Measurements from ENCODE around the gene PDLIM7.

PDLIM7 gene

DNA sequence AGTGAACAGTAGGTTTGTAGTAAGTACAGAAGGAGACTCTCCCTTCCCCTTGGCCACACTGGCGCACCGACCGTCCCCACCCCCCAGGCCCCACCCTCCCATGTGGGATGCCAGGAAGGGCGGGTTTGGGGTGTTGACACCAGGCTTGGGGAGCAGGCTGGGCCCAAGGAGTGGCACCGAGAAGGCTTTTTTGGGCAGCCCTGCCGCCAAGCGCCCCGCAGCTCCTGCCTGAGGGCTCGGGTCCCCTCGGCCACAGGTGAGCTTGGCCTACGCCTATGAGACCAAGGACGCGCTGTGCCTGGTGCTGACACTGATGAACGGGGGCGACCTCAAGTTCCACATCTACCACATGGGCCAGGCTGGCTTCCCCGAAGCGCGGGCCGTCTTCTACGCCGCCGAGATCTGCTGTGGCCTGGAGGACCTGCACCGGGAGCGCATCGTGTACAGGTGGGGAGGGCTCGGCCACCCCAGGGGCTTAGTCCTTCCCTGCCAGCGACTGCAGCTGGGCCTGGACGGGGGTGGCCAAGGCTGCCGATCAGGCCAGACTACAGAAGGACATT lies 63.7 kb downstream of the PDLIM7 start:
- Histone ChIP-seq H3K27me3 (replicated peaks; ENCODE audit: insufficient read depth, low read length) (no peaks in the 10 kb centered on the region), H3K4me3 (ENCODE audit: low read length) (no peak overlapping the region), H3K4me1 (ENCODE audit: low read length) (peaks cover 38% of the 10 kb centered on the region), H4K20me1 (ENCODE audit: insufficient read depth, low read length) (no peaks in the 10 kb centered on the region), H3K9me3 (replicated peaks; ENCODE audit: insufficient read depth, low read length) (no peaks in the 10 kb centered on the region), H3K36me3 (replicated peaks; ENCODE audit: insufficient read depth, low read length) (peaks cover 23% of the 10 kb centered on the region), H3K27ac (ENCODE audit: low read length) (no peak overlapping the region), H3F3A (ENCODE audit: insufficient read depth, low read length) (peaks cover 31% of the 10 kb centered on the region), H3K4me2 (ENCODE audit: low read depth, low read length) (no peak overlapping the region), H2AFZ (ENCODE audit: low read length) (no peak overlapping the region), H3K79me2 (ENCODE audit: low read length) (peaks cover 69% of the 10 kb centered on the region), H3K9ac (ENCODE audit: low read length) (no peak overlapping the region), H3K9me2 (replicated peaks; ENCODE audit: insufficient read depth, low read length) (no peaks in the 10 kb centered on the region)
- no peak for DNase-seq
- TF ChIP-seq EZH2 (optimal IDR thresholded peaks at IDR 0.05; ENCODE audit: low read depth, low read length) (no peak), EZH2phosphoT487 (IDR thresholded peaks at IDR 0.05; ENCODE audit: low read length) (no peak)
- TF ChIP-seq, protein P1, sequence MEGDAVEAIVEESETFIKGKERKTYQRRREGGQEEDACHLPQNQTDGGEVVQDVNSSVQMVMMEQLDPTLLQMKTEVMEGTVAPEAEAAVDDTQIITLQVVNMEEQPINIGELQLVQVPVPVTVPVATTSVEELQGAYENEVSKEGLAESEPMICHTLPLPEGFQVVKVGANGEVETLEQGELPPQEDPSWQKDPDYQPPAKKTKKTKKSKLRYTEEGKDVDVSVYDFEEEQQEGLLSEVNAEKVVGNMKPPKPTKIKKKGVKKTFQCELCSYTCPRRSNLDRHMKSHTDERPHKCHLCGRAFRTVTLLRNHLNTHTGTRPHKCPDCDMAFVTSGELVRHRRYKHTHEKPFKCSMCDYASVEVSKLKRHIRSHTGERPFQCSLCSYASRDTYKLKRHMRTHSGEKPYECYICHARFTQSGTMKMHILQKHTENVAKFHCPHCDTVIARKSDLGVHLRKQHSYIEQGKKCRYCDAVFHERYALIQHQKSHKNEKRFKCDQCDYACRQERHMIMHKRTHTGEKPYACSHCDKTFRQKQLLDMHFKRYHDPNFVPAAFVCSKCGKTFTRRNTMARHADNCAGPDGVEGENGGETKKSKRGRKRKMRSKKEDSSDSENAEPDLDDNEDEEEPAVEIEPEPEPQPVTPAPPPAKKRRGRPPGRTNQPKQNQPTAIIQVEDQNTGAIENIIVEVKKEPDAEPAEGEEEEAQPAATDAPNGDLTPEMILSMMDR (IDR thresholded peaks at IDR 0.05; ENCODE audit: low read length): no peak

All from MM.1S (cell line).